Colon (tissue), 2 donors: ENCODE data around the gene MOB1B.
"Not testable (repeated sequence)": the region's sequence is repeated elsewhere in the genome, so short reads cannot be mapped to it uniquely, and the experiment has no call there.

Source experiments
- FAIRE-seq: peaks from 2 replicates; lab custom pipeline; 2012; peaks lifted over from hg19 to GRCh38; lab: Jason Lieb, UNC
- donor health status: control.
- donor health status: control.

Gene MOB1B

GRCh38 chr4:71009086-71009485 lies 106.9 kb downstream of the MOB1B start:
- no peak for FAIRE-seq

GRCh38 chr4:71009890-71010588 lies 107.9 kb downstream of the MOB1B start:
- FAIRE-seq, result no peak

GRCh38 chr4:71011451-71011850 lies 109.3 kb downstream of the MOB1B start:
- FAIRE-seq, result no peak

GRCh38 chr4:71017391-71017790 lies 115.2 kb downstream of the MOB1B start:
- FAIRE-seq, result not testable (repeated sequence)

- FAIRE-seq, result no peak
Observed at GRCh38 chr4:71020611-71021010, 118.4 kb downstream of the MOB1B start.

- no peak for FAIRE-seq
Observed at GRCh38 chr4:71025654-71026053, 123.5 kb downstream of the MOB1B start.

GRCh38 chr4:71026086-71026485 lies 123.9 kb downstream of the MOB1B start:
- peak; percentile 14 for FAIRE-seq

- FAIRE-seq, result peak; percentile 88
Observed at GRCh38 chr4:71027611-71028010, 125.4 kb downstream of the MOB1B start.

GRCh38 chr4:71029504-71029903 lies 127.3 kb downstream of the MOB1B start:
- FAIRE-seq, result no peak

- not testable (repeated sequence) for FAIRE-seq
Observed at GRCh38 chr4:71032106-71032505, 129.9 kb downstream of the MOB1B start.
